AG04450 (cell line): Measurements from ENCODE around the gene B3GAT3. TPM values are rescaled to one million over a fixed set of nuclear protein-coding genes. Genes with fewer than 3 reads are reported as not detected.

Experiments used
- CTCF ChIA-PET: fragments of 300-600, 350-600 bp; formaldehyde crosslinking; extraction: SDS; loops from one replicate; lab custom pipeline; 2022; ENCODE audit warnings: antibody characterized with exemption, inconsistent platforms; lab: Charles Lee
- POLR2A ChIA-PET: fragments of 350-600 bp; formaldehyde crosslinking; extraction: SDS; loops from one replicate; lab custom pipeline; 2021; ENCODE audit warnings: antibody characterized with exemption, inconsistent platforms; lab: Yijun Ruan, JAX
- DNase-seq: peaks from one replicate; pipeline ENCODE4 v3.0.0-alpha.2; 2011; ENCODE audit warnings: low read depth, low spot score
- H3K27ac ChIP-seq: one replicate; pipeline ENCODE4 v1.5.1; 2012; ENCODE audit warnings: low read depth, low read length, control low read depth
- H3K27me3 ChIP-seq: one replicate; pipeline ENCODE4 v1.6.0; 2012; ENCODE audit warnings: low read length; ENCODE audit not compliant: control insufficient read depth, insufficient read depth
- H3K4me3 ChIP-seq: 2 replicates; pipeline ENCODE4 v1.5.1; 2011; ENCODE audit warnings: mild to moderate bottlenecking, low read depth, low read length, control low read depth
- H3K9me3 ChIP-seq: 2 replicates; pipeline ENCODE4 v1.5.1; 2012; ENCODE audit warnings: low read length; ENCODE audit not compliant: control insufficient read depth, insufficient read depth
- polyA plus RNA-seq: library from polyadenylated mRNA; depleted of rRNA; stranded (reverse); fragments of >200 nt; gene quantifications from 2 replicates; pipeline ENCODE4 v1.2.3, GENCODE V29; 2011
- TF ChIP-seq, protein P1 (sequence below): IDR thresholded peaks from 2 replicates; pipeline ENCODE4 v1.5.1; 2011; ENCODE audit warnings: low read depth, low read length, control low read depth, inconsistent platforms

B3GAT3 gene
- polyA plus RNA-seq, 1 experiment = 14.5 TPM

DNA sequence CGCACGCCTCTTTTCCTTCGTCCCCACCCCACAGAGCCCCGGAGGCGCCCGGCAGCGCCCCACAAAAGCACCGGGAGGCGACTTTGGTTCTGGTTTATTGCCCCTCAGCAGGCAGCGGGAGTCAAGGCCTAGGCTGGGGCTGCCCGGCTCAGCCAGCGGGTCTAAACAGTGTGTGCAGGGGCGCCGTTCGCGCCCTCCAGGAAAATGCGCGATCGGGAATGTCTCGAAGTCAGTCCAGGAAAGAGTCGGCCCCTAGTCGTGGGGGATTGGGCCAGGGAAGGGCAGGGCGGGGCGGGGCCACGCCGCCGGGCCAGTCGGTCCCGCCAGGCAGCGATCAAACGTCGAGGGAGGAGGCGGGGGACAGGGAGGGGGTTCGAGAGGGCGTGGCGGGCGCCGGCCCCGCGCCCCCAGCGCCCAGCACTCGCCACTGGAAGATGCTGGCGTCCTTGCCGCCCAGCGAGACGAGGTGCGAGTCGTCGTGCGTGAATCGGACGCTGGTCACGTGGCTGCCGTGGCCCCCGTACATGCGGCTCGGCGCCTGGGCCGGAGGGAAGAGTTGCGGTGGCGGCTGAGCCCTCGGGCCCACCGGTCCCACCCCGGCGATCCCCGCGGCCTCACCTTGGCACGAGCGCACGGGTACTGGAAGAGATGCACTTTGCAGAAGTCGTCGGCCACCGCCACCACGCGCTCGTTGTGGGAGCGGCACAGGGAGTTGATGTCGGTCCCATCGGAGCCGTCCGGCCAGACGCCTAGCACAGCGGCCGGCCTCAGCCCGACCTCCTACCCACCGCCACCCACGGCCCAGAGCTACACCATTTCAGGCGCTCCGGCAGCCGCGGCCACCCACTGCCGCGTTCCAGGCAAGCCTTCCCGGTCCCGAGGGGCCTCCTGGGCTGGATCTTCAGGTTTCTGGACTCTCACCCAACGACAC, 19.4 kb downstream of the B3GAT3 start:
- Histone ChIP-seq H3K9me3 (peaks cover 2% of the 10 kb centered on the region; the same call in 1 of the 2 replicates), H3K4me3 (peak overlapping the region; percentile 80), H3K27ac (peak overlapping the region; percentile 78), H3K27me3 (no peaks in the 10 kb centered on the region)
- CTCF ChIA-PET = interaction anchor here (0.7 to 2.1 kb wide), 3 partner anchors 9 to 207 kb away, joined by 3 to 10 read pairs (median 5); partner anchors contain the start of gene EEF1G
- no peak for DNase-seq
- TF ChIP-seq, protein P1, sequence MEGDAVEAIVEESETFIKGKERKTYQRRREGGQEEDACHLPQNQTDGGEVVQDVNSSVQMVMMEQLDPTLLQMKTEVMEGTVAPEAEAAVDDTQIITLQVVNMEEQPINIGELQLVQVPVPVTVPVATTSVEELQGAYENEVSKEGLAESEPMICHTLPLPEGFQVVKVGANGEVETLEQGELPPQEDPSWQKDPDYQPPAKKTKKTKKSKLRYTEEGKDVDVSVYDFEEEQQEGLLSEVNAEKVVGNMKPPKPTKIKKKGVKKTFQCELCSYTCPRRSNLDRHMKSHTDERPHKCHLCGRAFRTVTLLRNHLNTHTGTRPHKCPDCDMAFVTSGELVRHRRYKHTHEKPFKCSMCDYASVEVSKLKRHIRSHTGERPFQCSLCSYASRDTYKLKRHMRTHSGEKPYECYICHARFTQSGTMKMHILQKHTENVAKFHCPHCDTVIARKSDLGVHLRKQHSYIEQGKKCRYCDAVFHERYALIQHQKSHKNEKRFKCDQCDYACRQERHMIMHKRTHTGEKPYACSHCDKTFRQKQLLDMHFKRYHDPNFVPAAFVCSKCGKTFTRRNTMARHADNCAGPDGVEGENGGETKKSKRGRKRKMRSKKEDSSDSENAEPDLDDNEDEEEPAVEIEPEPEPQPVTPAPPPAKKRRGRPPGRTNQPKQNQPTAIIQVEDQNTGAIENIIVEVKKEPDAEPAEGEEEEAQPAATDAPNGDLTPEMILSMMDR = no peak
- POLR2A ChIA-PET = interaction anchor here (0.5 to 1.9 kb wide), 14 partner anchors 9 to 239 kb away, joined by 3 to 38 read pairs (median 5); partner anchors contain the start of genes B3GAT3, C11orf98, CSKMT and EEF1G

DNA sequence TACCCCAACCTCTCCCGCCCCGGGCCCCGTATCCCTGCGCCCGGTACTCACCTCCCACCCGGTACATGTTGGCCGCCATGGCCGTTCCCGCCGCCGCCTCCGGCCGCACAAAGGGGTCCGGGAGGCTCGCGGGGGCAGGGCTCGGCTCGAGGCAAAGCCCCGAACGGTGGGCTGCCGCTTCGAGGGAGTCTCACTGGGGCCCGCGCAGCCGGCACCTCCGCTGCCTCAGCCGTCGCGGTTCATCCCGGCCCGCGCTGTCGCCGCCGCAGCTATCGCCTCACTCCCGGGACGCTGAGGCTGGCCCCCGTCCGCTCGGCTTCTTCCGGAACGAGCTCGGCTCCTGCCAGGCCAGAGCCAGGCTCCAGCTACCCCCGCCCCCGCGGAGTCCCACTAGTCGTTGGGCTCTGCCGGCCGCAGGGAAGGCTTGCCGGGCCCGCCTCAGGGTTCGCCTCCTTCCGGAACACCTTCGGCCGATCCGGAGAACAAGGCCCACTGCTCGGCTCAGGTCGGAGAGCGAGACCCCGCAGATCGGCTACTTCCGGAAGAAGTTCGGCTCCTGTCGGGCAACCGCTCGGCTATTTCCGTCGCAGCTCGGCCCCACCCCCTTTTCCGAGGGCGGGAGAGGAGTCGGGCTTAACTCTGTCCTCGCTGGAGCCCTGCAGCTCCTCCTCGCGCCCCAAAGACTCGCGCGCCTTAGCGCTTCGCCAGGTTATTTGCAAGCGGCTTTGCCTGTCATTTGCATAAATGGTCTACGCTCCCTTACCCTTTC, 20.2 kb downstream of the B3GAT3 start, which contains the start of gene MTA2:
Gene MTA2 (minus strand): TSS at position 494 of the 769 bp plus-strand sequence. CDS start 415 bp downstream, at position 79.
- DNase-seq = peak; percentile 96
- H3K9me3 ChIP-seq = peaks cover 2% of the 10 kb centered on the region; the same call in 1 of the 2 replicates
- ChIA-PET POLR2A (interaction anchor here (0.5 to 1.9 kb wide), 16 partner anchors 9 to 280 kb away, joined by 3 to 38 read pairs (median 5); partner anchors contain the start of genes B3GAT3, C11orf98, CSKMT and EEF1G), CTCF (interaction anchor here (0.7 to 2.1 kb wide), 6 partner anchors 10 to 478 kb away, joined by 3 to 10 read pairs (median 3); partner anchors contain the start of gene EEF1G)
- TF ChIP-seq, protein P1 = no peak
- peak within 1 kb of the TSS; percentile 80 for H3K4me3 ChIP-seq
- peak within 1 kb of the TSS; percentile 78 for H3K27ac ChIP-seq
- H3K27me3 ChIP-seq = no peaks in the 10 kb centered on the region

DNA sequence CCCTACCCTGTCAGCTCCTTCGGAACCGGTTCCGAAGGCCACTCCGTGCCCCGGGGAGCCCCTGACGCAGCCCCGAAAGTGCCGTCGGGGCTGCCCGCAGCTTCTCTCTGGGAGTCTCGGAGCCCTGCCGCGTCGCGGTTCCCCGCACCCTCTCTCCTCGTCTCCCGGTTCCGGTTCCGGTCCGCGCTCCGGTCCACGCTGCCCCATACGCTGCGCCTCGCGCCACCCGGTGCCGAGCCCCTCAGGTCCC, 20.7 kb downstream of the B3GAT3 start:
- TF ChIP-seq, protein P1 = no peak
- ChIA-PET CTCF (interaction anchor here (0.6 to 2.1 kb wide), 7 partner anchors 9 to 478 kb away, joined by 3 to 10 read pairs (median 3); partner anchors contain the start of genes EEF1G and TUT1), POLR2A (interaction anchor here (0.6 to 1.9 kb wide), 12 partner anchors 9 to 255 kb away, joined by 3 to 38 read pairs (median 6); partner anchors contain the start of genes B3GAT3, C11orf98, CSKMT and EEF1G)
- H3K4me3 ChIP-seq = peak overlapping the region; percentile 80
- H3K9me3 ChIP-seq = peaks cover 2% of the 10 kb centered on the region; the same call in 1 of the 2 replicates
- DNase-seq = no peak
- peak overlapping the region; percentile 78 for H3K27ac ChIP-seq
- H3K27me3 ChIP-seq = no peaks in the 10 kb centered on the region

DNA sequence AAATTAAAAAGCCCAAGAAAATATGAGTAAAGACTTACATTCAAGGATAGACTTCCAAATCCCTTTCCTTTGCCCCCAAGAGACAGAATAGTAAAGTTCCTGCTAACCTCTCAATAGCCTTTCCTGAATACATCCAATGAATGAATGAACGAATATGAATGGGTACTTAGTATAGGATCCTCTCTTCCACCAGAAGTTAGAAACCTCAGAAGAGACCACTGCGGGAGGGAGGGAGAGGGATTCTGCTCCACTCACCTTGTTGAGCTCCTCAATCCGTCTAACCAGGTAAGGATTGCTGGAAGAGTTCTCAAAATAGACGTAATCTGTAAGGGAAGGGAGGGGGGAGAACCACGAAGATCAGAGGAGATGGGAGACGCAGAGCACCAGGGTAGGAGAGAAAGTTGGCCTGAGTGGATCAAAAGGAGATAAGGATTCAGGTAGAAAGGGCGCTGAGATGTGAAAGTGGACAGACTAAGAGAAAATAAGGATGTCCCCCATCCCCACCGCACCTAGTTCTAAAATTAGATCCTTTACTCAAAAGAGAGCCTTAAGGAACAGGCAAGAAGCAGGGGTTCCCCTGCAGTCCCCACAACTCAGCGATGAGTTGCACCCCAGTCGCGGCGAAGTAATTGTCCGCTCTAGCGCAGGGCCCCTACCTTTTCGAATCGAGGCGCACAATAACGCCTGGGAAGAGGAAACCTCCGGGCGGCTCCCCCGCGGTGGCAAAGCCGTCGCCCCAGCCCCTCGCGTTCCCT, 21.2 kb downstream of the B3GAT3 start:
- TF ChIP-seq, protein P1 = no peak
- Histone ChIP-seq H3K27ac (peak overlapping the region; percentile 78), H3K27me3 (no peaks in the 10 kb centered on the region), H3K9me3 (peaks cover 2% of the 10 kb centered on the region; the same call in 1 of the 2 replicates), H3K4me3 (peak overlapping the region; percentile 80)
- CTCF ChIA-PET = interaction anchor here (0.6 to 2.1 kb wide), 7 partner anchors 9 to 477 kb away, joined by 3 to 10 read pairs (median 3); partner anchors contain the start of genes EEF1G and TUT1
- no peak for DNase-seq
- POLR2A ChIA-PET = interaction anchor here (0.6 to 1.9 kb wide), 7 partner anchors 8 to 74 kb away, joined by 3 to 38 read pairs (median 13); partner anchors contain the start of genes B3GAT3, C11orf98, CSKMT and EEF1G
